GM23338 (cell line): ENCODE measurements around the gene POLA1. TPM values are rescaled to one million over a fixed set of nuclear protein-coding genes. Genes with fewer than 3 reads are reported as not detected.

Experiments
- ATAC-seq: fragments of 200-7000 bp; cut with Tn5 transposase; 3 replicates; pipeline ENCODE4 v1.9.1; 2020
- DNase-seq: peaks from one replicate; pipeline ENCODE4 v3.0.0-alpha.2; 2015; ENCODE audit warnings: low spot score
- H2AFZ ChIP-seq: fragments of 200-600 bp; sonication (generic); 2 replicates; pipeline ENCODE4 v1.8.0; 2016; ENCODE audit warnings: antibody characterized with exemption, mild to moderate bottlenecking, moderate library complexity
- H3F3A ChIP-seq: fragments of 200-600 bp; sonication (generic); replicated peaks from 2 replicates; pipeline ENCODE4 v1.8.0; 2017; ENCODE audit warnings: antibody characterized with exemption, mixed run types, low read depth
- H3K27ac ChIP-seq: fragments of 200-600 bp; sonication (generic); 2 replicates; pipeline ENCODE4 v1.6.1; 2016; ENCODE audit warnings: low read depth
- H3K27me3 ChIP-seq: fragments of 200-600 bp; sonication (generic); 2 replicates; pipeline ENCODE4 v1.8.0; 2016; ENCODE audit warnings: mild to moderate bottlenecking, mixed run types, moderate library complexity; ENCODE audit not compliant: insufficient read depth
- H3K36me3 ChIP-seq: fragments of 200-600 bp; sonication (generic); 2 replicates; pipeline ENCODE4 v1.8.0; 2016; ENCODE audit warnings: mild to moderate bottlenecking; ENCODE audit not compliant: insufficient read depth
- H3K4me1 ChIP-seq: fragments of 200-600 bp; sonication (generic); 2 replicates; pipeline ENCODE4 v1.8.0; 2016; ENCODE audit warnings: mild to moderate bottlenecking, moderate library complexity; ENCODE audit not compliant: insufficient read depth
- H3K4me2 ChIP-seq: fragments of 200-600 bp; sonication (generic); 2 replicates; pipeline ENCODE4 v1.7.1; 2017; ENCODE audit warnings: mixed run types
- H3K4me3 ChIP-seq: fragments of 200-600 bp; sonication (generic); 2 replicates; pipeline ENCODE4 v1.6.1; 2016; ENCODE audit warnings: mixed run types
- H3K79me2 ChIP-seq: fragments of 200-600 bp; sonication (generic); replicated peaks from 2 replicates; pipeline ENCODE4 v1.8.0; 2017; ENCODE audit warnings: mild to moderate bottlenecking; ENCODE audit not compliant: insufficient read depth
- H3K9me2 ChIP-seq: fragments of 200-600 bp; sonication (generic); 2 replicates; pipeline ENCODE4 v1.8.0; 2017; ENCODE audit not compliant: insufficient read depth
- H4K20me1 ChIP-seq: fragments of 200-600 bp; sonication (generic); replicated peaks from 2 replicates; pipeline ENCODE4 v1.8.0; 2017; ENCODE audit warnings: mild to moderate bottlenecking; ENCODE audit not compliant: insufficient read depth
- H3K27ac Mint-ChIP-seq: 2 replicates; pipeline ENCODE4 v1.8.0; 2020; ENCODE audit warnings: inconsistent platforms, mild to moderate bottlenecking, moderate library complexity, mixed read lengths
- H3K27me3 Mint-ChIP-seq: 3 replicates; pipeline ENCODE4 v1.8.0; 2022; ENCODE audit warnings: low read depth, mild to moderate bottlenecking, moderate library complexity, mixed read lengths, inconsistent platforms; ENCODE audit not compliant: insufficient read depth, poor library complexity
- H3K36me3 Mint-ChIP-seq: 3 replicates; pipeline ENCODE4 v1.8.0; 2021; ENCODE audit warnings: low read depth, mild to moderate bottlenecking, inconsistent platforms, moderate library complexity, mixed read lengths
- H3K4me1 Mint-ChIP-seq: 3 replicates; pipeline ENCODE4 v1.8.0; 2020; ENCODE audit warnings: mild to moderate bottlenecking, inconsistent platforms, mixed read lengths
- H3K4me3 Mint-ChIP-seq: 3 replicates; pipeline ENCODE4 v1.8.0; 2021; ENCODE audit warnings: moderate library complexity, mild to moderate bottlenecking, inconsistent platforms, mixed read lengths
- H3K9me3 Mint-ChIP-seq: 3 replicates; pipeline ENCODE4 v1.8.0; 2020; ENCODE audit warnings: moderate library complexity, mild to moderate bottlenecking, inconsistent platforms, mixed read lengths
- EZH2phosphoT487 ChIP-seq: fragments of 200-600 bp; sonication (generic); IDR thresholded peaks from one replicate; pipeline ENCODE4 v1.8.1; 2018; ENCODE audit warnings: antibody characterized with exemption; ENCODE audit not compliant: unreplicated experiment
- JUNB ChIP-seq: IDR thresholded peaks from one replicate; pipeline ENCODE4 v1.6.1; 2016; ENCODE audit warnings: antibody characterized with exemption; ENCODE audit not compliant: unreplicated experiment
- STAT1 ChIP-seq: IDR thresholded peaks from one replicate; pipeline ENCODE4 v1.6.1; 2016; ENCODE audit warnings: antibody characterized with exemption; ENCODE audit not compliant: unreplicated experiment
- ZNF114 ChIP-seq: fragments of 250-450 bp; sonication (Bioruptor Pico); IDR thresholded peaks from 2 replicates; pipeline ENCODE4 v1.5.0; 2020; ENCODE audit warnings: mild to moderate bottlenecking, moderate library complexity
- ZNF331 ChIP-seq: fragments of 250-450 bp; sonication (Bioruptor Pico); IDR thresholded peaks from 2 replicates; pipeline ENCODE4 v1.5.0; 2020; ENCODE audit warnings: low read depth, mild to moderate bottlenecking, moderate library complexity
- polyA plus RNA-seq: library from polyadenylated mRNA; unstranded; fragments of >200 nt; fragmentation: Nextera tagmentation; extraction: Ambion mirVana; gene quantifications from 2 replicates; pipeline ENCODE4 v1.2.1, GENCODE V29; 2016
- total RNA-seq: library from RNA; depleted of rRNA; stranded (reverse); fragments of >200 nt; shearing (Covaris generic); gene quantifications from 2 replicates; pipeline ENCODE4 v1.2.3, GENCODE V29; 2014
- TF ChIP-seq, protein P1 (sequence below): fragments of 250-450 bp; sonication (Bioruptor Pico); IDR thresholded peaks from 2 replicates; pipeline ENCODE4 v1.5.0; 2020; ENCODE audit warnings: mild to moderate bottlenecking, moderate library complexity
- TF ChIP-seq, protein P2 (sequence below): IDR thresholded peaks from 2 replicates; pipeline ENCODE4 v1.6.1; 2016; ENCODE audit warnings: antibody characterized with exemption

POLA1 gene
- total and polyA plus RNA-seq, 2 experiments from 2014 or later, result 12.6 to 36.6 TPM

DNA sequence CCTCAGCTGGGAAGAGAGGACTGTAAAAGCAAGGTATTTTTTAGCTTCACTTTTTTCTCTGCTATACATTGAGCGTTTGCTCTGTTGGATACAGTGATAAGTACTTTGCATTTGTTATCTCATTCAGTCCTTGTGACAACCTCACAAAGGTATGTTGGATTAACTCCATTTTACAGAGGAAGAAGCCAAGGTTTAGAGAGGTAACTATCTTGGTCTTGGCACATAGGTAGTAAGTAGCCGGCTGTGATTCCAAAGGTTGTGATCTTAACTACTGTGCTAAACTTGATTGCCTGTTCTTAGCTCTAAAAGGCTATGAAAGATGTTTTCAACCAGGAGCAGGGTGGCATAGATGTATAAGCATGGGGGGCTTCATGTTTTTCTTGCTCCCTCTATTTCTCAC, 134.4 kb downstream of the POLA1 start (continued):
- TF ChIP-seq, protein P1, sequence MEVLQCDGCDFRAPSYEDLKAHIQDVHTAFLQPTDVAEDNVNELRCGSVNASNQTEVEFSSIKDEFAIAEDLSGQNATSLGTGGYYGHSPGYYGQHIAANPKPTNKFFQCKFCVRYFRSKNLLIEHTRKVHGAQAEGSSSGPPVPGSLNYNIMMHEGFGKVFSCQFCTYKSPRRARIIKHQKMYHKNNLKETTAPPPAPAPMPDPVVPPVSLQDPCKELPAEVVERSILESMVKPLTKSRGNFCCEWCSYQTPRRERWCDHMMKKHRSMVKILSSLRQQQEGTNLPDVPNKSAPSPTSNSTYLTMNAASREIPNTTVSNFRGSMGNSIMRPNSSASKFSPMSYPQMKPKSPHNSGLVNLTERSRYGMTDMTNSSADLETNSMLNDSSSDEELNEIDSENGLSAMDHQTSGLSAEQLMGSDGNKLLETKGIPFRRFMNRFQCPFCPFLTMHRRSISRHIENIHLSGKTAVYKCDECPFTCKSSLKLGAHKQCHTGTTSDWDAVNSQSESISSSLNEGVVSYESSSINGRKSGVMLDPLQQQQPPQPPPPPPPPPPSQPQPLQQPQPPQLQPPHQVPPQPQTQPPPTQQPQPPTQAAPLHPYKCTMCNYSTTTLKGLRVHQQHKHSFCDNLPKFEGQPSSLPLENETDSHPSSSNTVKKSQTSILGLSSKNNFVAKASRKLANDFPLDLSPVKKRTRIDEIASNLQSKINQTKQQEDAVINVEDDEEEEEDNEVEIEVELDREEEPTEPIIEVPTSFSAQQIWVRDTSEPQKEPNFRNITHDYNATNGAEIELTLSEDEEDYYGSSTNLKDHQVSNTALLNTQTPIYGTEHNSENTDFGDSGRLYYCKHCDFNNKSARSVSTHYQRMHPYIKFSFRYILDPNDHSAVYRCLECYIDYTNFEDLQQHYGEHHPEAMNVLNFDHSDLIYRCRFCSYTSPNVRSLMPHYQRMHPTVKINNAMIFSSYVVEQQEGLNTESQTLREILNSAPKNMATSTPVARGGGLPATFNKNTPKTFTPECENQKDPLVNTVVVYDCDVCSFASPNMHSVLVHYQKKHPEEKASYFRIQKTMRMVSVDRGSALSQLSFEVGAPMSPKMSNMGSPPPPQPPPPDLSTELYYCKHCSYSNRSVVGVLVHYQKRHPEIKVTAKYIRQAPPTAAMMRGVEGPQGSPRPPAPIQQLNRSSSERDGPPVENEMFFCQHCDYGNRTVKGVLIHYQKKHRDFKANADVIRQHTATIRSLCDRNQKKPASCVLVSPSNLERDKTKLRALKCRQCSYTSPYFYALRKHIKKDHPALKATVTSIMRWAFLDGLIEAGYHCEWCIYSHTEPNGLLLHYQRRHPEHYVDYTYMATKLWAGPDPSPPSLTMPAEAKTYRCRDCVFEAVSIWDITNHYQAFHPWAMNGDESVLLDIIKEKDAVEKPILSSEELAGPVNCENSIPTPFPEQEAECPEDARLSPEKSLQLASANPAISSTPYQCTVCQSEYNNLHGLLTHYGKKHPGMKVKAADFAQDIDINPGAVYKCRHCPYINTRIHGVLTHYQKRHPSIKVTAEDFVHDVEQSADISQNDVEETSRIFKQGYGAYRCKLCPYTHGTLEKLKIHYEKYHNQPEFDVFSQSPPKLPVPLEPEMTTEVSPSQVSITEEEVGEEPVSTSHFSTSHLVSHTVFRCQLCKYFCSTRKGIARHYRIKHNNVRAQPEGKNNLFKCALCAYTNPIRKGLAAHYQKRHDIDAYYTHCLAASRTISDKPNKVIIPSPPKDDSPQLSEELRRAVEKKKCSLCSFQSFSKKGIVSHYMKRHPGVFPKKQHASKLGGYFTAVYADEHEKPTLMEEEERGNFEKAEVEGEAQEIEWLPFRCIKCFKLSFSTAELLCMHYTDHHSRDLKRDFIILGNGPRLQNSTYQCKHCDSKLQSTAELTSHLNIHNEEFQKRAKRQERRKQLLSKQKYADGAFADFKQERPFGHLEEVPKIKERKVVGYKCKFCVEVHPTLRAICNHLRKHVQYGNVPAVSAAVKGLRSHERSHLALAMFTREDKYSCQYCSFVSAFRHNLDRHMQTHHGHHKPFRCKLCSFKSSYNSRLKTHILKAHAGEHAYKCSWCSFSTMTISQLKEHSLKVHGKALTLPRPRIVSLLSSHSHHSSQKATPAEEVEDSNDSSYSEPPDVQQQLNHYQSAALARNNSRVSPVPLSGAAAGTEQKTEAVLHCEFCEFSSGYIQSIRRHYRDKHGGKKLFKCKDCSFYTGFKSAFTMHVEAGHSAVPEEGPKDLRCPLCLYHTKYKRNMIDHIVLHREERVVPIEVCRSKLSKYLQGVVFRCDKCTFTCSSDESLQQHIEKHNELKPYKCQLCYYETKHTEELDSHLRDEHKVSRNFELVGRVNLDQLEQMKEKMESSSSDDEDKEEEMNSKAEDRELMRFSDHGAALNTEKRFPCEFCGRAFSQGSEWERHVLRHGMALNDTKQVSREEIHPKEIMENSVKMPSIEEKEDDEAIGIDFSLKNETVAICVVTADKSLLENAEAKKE, result no peak
- no peak for TF ChIP-seq JUNB
- TF ChIP-seq ZNF331 (CRISPR knock-in tag), result no peak

DNA sequence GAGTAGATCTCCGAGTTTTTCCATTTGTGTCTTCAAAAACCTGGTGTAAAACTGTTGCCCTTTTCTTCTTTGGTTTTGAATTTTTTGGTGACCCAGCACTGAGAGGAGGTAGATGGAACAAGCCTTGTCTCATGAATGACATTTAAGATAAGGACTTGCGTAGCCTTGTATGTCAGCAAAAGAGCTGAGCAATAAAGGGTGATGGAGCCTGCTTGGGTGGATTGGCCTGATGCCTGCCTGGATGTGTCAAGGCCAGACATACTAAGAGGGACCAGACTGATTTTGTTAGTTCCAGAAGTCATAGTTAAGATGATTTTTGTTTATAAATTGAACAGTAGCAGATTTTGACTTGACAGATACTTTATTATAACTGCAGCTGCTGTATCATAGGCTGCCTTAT, 134.9 kb downstream of the POLA1 start:
- H4K20me1 ChIP-seq, result no peaks in the 10 kb centered on the region
- Mint-ChIP-seq H3K27ac (no peak overlapping the region), H3K36me3 (peaks cover 39% of the 10 kb centered on the region), H3K9me3 (no peaks in the 10 kb centered on the region), H3K27me3 (no peaks in the 10 kb centered on the region), H3K4me1 (no peaks in the 10 kb centered on the region), H3K4me3 (no peak overlapping the region)
- no peak overlapping the region for H3K4me2 ChIP-seq
- no peak overlapping the region for H3K4me3 ChIP-seq
- no peak overlapping the region for H3K27ac ChIP-seq
- DNase-seq (no peak), ATAC-seq (no peak)
- H3K79me2 ChIP-seq, result peaks cover 4% of the 10 kb centered on the region; the same call in 1 of the 2 replicates
- no peak overlapping the region for H2AFZ ChIP-seq
- H3K27me3 ChIP-seq, result no peaks in the 10 kb centered on the region
- H3K4me1 ChIP-seq, result no peaks in the 10 kb centered on the region
- no peaks in the 10 kb centered on the region for H3K36me3 ChIP-seq
- H3F3A ChIP-seq, result no peaks in the 10 kb centered on the region
- H3K9me2 ChIP-seq, result no peaks in the 10 kb centered on the region
- TF ChIP-seq ZNF114, result no peak
- TF ChIP-seq EZH2phosphoT487, result no peak
- TF ChIP-seq, protein P2, sequence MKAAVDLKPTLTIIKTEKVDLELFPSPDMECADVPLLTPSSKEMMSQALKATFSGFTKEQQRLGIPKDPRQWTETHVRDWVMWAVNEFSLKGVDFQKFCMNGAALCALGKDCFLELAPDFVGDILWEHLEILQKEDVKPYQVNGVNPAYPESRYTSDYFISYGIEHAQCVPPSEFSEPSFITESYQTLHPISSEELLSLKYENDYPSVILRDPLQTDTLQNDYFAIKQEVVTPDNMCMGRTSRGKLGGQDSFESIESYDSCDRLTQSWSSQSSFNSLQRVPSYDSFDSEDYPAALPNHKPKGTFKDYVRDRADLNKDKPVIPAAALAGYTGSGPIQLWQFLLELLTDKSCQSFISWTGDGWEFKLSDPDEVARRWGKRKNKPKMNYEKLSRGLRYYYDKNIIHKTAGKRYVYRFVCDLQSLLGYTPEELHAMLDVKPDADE, result no peak
- no peak for TF ChIP-seq STAT1
- TF ChIP-seq, protein P1, result no peak
